HCT116 (cell line): ENCODE results near the gene PRKAG3. TPM values are rescaled to one million over a fixed set of nuclear protein-coding genes. Genes with fewer than 3 reads are reported as not detected.
A peak's percentile ranks its signal among the peaks of the same experiment; 100 is the strongest.

Source experiments
- ATAC-seq: fragments of 200-7000 bp; cut with Tn5 transposase; 2 replicates; pipeline ENCODE4 v1.9.1; 2020; ENCODE audit warnings: mild to moderate bottlenecking, moderate library complexity
- BruUV-seq: library from RNA; stranded (reverse); fragments of 400-500 nt; replicated peaks from 2 replicates; lab custom pipeline; 2021; lab: Mats Ljungman, UMichigan
- CTCF ChIA-PET: fragments of 300-600 bp; sonication (Branson Sonifier 250); formaldehyde crosslinking; loops from one replicate; lab custom pipeline; 2021; ENCODE audit warnings: antibody characterized with exemption; lab: Charles Lee
- POLR2A ChIA-PET: fragments of 300-600, 350-600 bp; sonication (Branson Sonifier 250); formaldehyde crosslinking; loops from one replicate; lab custom pipeline; 2021; ENCODE audit warnings: antibody characterized with exemption; lab: Charles Lee
- RAD21 ChIA-PET, 2 experiments: fragments of 300-600 bp; sonication (Branson Sonifier 250); formaldehyde crosslinking; loops; one replicate each; lab custom pipeline; 2023; ENCODE audit warnings: low total read pairs in 2 of 2; ENCODE audit not compliant: uncharacterized antibody in 2 of 2, unreplicated experiment in 2 of 2, low non-redundant PET in 1 of 2; lab: Charles Lee
- DNase-seq: peaks from one replicate; pipeline ENCODE4 v3.0.0-alpha.2; 2010; ENCODE audit warnings: low read depth, low spot score
- H2AFZ ChIP-seq: fragments of 200-600 bp; shearing (Covaris generic), sonication (generic); 2 replicates; pipeline ENCODE4 v1.6.1; 2017; ENCODE audit warnings: low read depth, mixed run types, mixed read lengths, antibody characterized with exemption, low read length; ENCODE audit not compliant: poor library complexity, severe bottlenecking
- H3K27ac ChIP-seq: 2 replicates; pipeline ENCODE4 v1.5.1; 2012; ENCODE audit warnings: low read depth, low read length
- H3K27me3 ChIP-seq: fragments of 200-600 bp; sonication (generic); 2 replicates; pipeline ENCODE4 v1.6.1; 2016; ENCODE audit warnings: mixed run types, low read length, mixed read lengths; ENCODE audit not compliant: insufficient read depth
- H3K36me3 ChIP-seq, 2 experiments: fragments of 200-500 bp in 1 of 2; fragments of 200-600 bp in 1 of 2; sonication (Bioruptor generic) in 1 of 2; sonication (generic) in 1 of 2; 2 replicates each; pipeline versions ENCODE4 v1.5.1 to v1.6.1; 2014 to 2016; ENCODE audit warnings: low read length in 2 of 2, inconsistent platforms in 1 of 2, mixed read lengths in 1 of 2, mixed run types in 1 of 2; ENCODE audit not compliant: insufficient read depth in 2 of 2, control insufficient read depth in 1 of 2
- H3K4me1 ChIP-seq, 2 experiments: fragments of 200-600 bp in 1 of 2; sonication (generic) in 1 of 2; 2 replicates each; pipeline versions ENCODE4 v1.5.1 to v1.6.1; 2012 to 2017; ENCODE audit warnings: low read length in 2 of 2, inconsistent platforms in 1 of 2, mild to moderate bottlenecking in 1 of 2, mixed read lengths in 1 of 2, mixed run types in 1 of 2, moderate library complexity in 1 of 2; ENCODE audit not compliant: insufficient read depth in 2 of 2, control insufficient read depth in 1 of 2
- H3K4me2 ChIP-seq: fragments of 200-600 bp; sonication (generic); 2 replicates; pipeline ENCODE4 v1.6.1; 2017; ENCODE audit warnings: mixed run types, low read length, mixed read lengths
- H3K4me3 ChIP-seq, 2 experiments: fragments of 200-600 bp in 1 of 2; sonication (generic) in 1 of 2; replicated peaks in 1 of 2; 2 replicates each; pipeline ENCODE4 v1.5.1; 2011 to 2016; ENCODE audit warnings: low read length in 2 of 2, control low read depth in 1 of 2, low read depth in 1 of 2, mild to moderate bottlenecking in 1 of 2, mixed read lengths in 1 of 2, mixed run types in 1 of 2
- H3K79me2 ChIP-seq: fragments of 200-600 bp; sonication (generic); 2 replicates; pipeline ENCODE4 v1.6.1; 2017; ENCODE audit warnings: mild to moderate bottlenecking, mixed run types, low read length, moderate library complexity, mixed read lengths; ENCODE audit not compliant: insufficient read depth
- H3K9ac ChIP-seq: fragments of 200-600 bp; sonication (generic); 2 replicates; pipeline ENCODE4 v1.6.1; 2016; ENCODE audit warnings: low read length, mixed read lengths
- H3K9me2 ChIP-seq: fragments of 200-600 bp; sonication (generic), shearing (Covaris generic); 2 replicates; pipeline ENCODE4 v1.6.1; 2017; ENCODE audit warnings: mixed run types, mild to moderate bottlenecking, moderate library complexity; ENCODE audit not compliant: insufficient read depth
- H3K9me3 ChIP-seq, 2 experiments: fragments of 200-500 bp in 1 of 2; fragments of 200-600 bp in 1 of 2; sonication (Bioruptor generic) in 1 of 2; sonication (generic) in 1 of 2; 2 replicates each; pipeline ENCODE4 v1.6.1; 2014 to 2017; ENCODE audit warnings: low read length in 2 of 2, mixed read lengths in 2 of 2, inconsistent platforms in 1 of 2, low read depth in 1 of 2, mild to moderate bottlenecking in 1 of 2, mixed run types in 1 of 2, moderate library complexity in 1 of 2; ENCODE audit not compliant: control insufficient read depth in 1 of 2, insufficient read depth in 1 of 2
- H4K20me1 ChIP-seq: fragments of 200-600 bp; sonication (generic), shearing (Covaris generic); 2 replicates; pipeline ENCODE4 v1.6.1; 2017; ENCODE audit warnings: mixed run types, mild to moderate bottlenecking, moderate library complexity; ENCODE audit not compliant: insufficient read depth
- ATF3 ChIP-seq: IDR thresholded peaks from 2 replicates; pipeline ENCODE4 v1.6.1; 2012
- CBX3 ChIP-seq: IDR thresholded peaks from 2 replicates; pipeline ENCODE4 v1.6.1; 2012; ENCODE audit warnings: low read depth
- ELF1 ChIP-seq: IDR thresholded peaks from 2 replicates; pipeline ENCODE4 v1.6.1; 2012; ENCODE audit warnings: low read depth, borderline replicate concordance
- EZH2 ChIP-seq: fragments of 200-600 bp; sonication (generic); IDR thresholded peaks from 2 replicates; pipeline ENCODE4 v1.6.1; 2017; ENCODE audit warnings: antibody characterized with exemption, mixed run types
- EZH2phosphoT487 ChIP-seq: fragments of 200-600 bp; IDR thresholded peaks from 2 replicates; pipeline ENCODE4 v1.6.1; 2018; ENCODE audit warnings: antibody characterized with exemption, borderline replicate concordance
- FOSL1 ChIP-seq: IDR thresholded peaks from 2 replicates; pipeline ENCODE4 v1.6.1; 2012; ENCODE audit warnings: low read depth
- JUND ChIP-seq: IDR thresholded peaks from 2 replicates; pipeline ENCODE4 v1.6.1; 2012
- POLR2A ChIP-seq: IDR thresholded peaks from 2 replicates; pipeline ENCODE4 v1.7.0; 2011; ENCODE audit warnings: borderline replicate concordance; ENCODE audit not compliant: insufficient read depth, insufficient read length; ENCODE audit errors: extremely low read depth
- RAD21 ChIP-seq: IDR thresholded peaks from 2 replicates; pipeline ENCODE4 v1.6.1; 2012; ENCODE audit warnings: low read depth, mild to moderate bottlenecking
- SP1 ChIP-seq: IDR thresholded peaks from 2 replicates; pipeline ENCODE4 v1.6.1; 2012; ENCODE audit warnings: low read depth
- SRF ChIP-seq: IDR thresholded peaks from 2 replicates; pipeline ENCODE4 v1.6.1; 2012; ENCODE audit warnings: low read depth
- TCF7L2 ChIP-seq: IDR thresholded peaks from 2 replicates; pipeline ENCODE4 v1.7.0; 2011; ENCODE audit warnings: borderline replicate concordance, inconsistent platforms; ENCODE audit not compliant: insufficient read depth, insufficient read length; ENCODE audit errors: extremely low read depth
- ZFX ChIP-seq: fragments of 450-650 bp; IDR thresholded peaks from 2 replicates; pipeline ENCODE4 v1.6.1; 2017
- intact Hi-C: fragments of 100-400 bp; cut with micrococcal nuclease; formaldehyde crosslinking; loops from 2 replicates; pipeline ENCODE4 v1.10.0; 2022
- total RNA-seq: library from RNA; stranded (reverse); gene quantifications from one replicate; pipeline ENCODE4 v1.2.1, GENCODE V29; 2021; ENCODE audit not compliant: unreplicated experiment
- TF ChIP-seq, protein P1 (sequence below), 3 experiments: fragments of 200-600 bp in 1 of 3; sonication (generic) in 1 of 3; IDR thresholded peaks in 2 of 3; conservative IDR thresholded peaks in 1 of 3; 2 replicates each; pipeline ENCODE4 v1.5.1; 2012 to 2017; ENCODE audit warnings: low read depth in 2 of 3, low read length in 2 of 3, antibody characterized with exemption in 1 of 3, borderline replicate concordance in 1 of 3, control low read depth in 1 of 3, mild to moderate bottlenecking in 1 of 3, mixed read lengths in 1 of 3, mixed run types in 1 of 3, moderate library complexity in 1 of 3; ENCODE audit not compliant: insufficient read depth in 1 of 3

The PRKAG3 gene
- total RNA-seq, 1 experiment from 2014 or later: not detected

- DNase-seq (no peak), ATAC-seq (no peak)
- H3K9me3 ChIP-seq: no peaks in the 10 kb centered on the region
- no TSS peak for BruUV-seq
- H3K4me2 ChIP-seq: peak overlapping the region; percentile 79
- ChIA-PET CTCF (interaction anchor here (15.1 kb wide), 1 partner anchor 15 kb away, joined by 278 read pairs; no protein-coding TSS in a partner anchor), RAD21 (interaction anchor here in 1 of 2 experiments (1.0 kb wide), 1 partner anchor 17 kb away, joined by 3 read pairs; no protein-coding TSS in a partner anchor)
- no peak overlapping the region; the same call in 1 of the 2 replicates for H3K27ac ChIP-seq
- no peaks in the 10 kb centered on the region for H4K20me1 ChIP-seq
- no peaks in the 10 kb centered on the region for H3K9me2 ChIP-seq
- peaks cover 19 to 35% of the 10 kb centered on the region in 2 experiments for H3K4me1 ChIP-seq
- intact Hi-C loops: loop anchor here (5.0 kb wide), 1 partner anchor 238 kb away; no protein-coding TSS in a partner anchor
- H3K9ac ChIP-seq: no peak overlapping the region
- H3K27me3 ChIP-seq: no peaks in the 10 kb centered on the region
- TF ChIP-seq EZH2: no peak
- TF ChIP-seq JUND: no peak
- no peak for TF ChIP-seq ZFX
- no peak for TF ChIP-seq FOSL1
- TF ChIP-seq POLR2A: no peak
- TF ChIP-seq EZH2phosphoT487: no peak
- TF ChIP-seq, all 23 proteins: peak for 0
- Histone ChIP-seq H3K4me3 (peak overlapping the region in 1 of 2 experiments; percentile 47; a peak in 2 of 4 replicates), H2AFZ (no peak overlapping the region), H3K36me3 (no peaks in the 10 kb centered on the region), H3K79me2 (no peaks in the 10 kb centered on the region)
- POLR2A ChIA-PET: no interaction called here
These were observed 48.1 kb upstream of the PRKAG3 start for GRCh38 chr2:218879776-218880101.

GRCh38 chr2:218878926-218879761 is 47.5 kb upstream of the PRKAG3 start:
- Histone ChIP-seq H3K4me3 (no peak overlapping the region), H3K9me2 (no peaks in the 10 kb centered on the region), H3K27me3 (no peaks in the 10 kb centered on the region), H3K9me3 (no peaks in the 10 kb centered on the region), H2AFZ (no peak overlapping the region), H4K20me1 (no peaks in the 10 kb centered on the region), H3K9ac (no peak overlapping the region), H3K36me3 (no peaks in the 10 kb centered on the region), H3K27ac (no peak overlapping the region), H3K4me2 (no peak overlapping the region), H3K79me2 (no peaks in the 10 kb centered on the region), H3K4me1 (peaks cover 15 to 29% of the 10 kb centered on the region in 2 experiments)
- no TSS peak for BruUV-seq
- RAD21 ChIA-PET: interaction anchor here (1.0 to 3.4 kb wide), 2 partner anchors 17 to 18 kb away, joined by 3 to 48 read pairs; no protein-coding TSS in a partner anchor
- TF ChIP-seq CBX3 (no peak), JUND (no peak), RAD21 (no peak), TCF7L2 (no peak), SP1 (no peak), ELF1 (no peak), ATF3 (no peak), SRF (no peak)
- TF ChIP-seq, protein P1, sequence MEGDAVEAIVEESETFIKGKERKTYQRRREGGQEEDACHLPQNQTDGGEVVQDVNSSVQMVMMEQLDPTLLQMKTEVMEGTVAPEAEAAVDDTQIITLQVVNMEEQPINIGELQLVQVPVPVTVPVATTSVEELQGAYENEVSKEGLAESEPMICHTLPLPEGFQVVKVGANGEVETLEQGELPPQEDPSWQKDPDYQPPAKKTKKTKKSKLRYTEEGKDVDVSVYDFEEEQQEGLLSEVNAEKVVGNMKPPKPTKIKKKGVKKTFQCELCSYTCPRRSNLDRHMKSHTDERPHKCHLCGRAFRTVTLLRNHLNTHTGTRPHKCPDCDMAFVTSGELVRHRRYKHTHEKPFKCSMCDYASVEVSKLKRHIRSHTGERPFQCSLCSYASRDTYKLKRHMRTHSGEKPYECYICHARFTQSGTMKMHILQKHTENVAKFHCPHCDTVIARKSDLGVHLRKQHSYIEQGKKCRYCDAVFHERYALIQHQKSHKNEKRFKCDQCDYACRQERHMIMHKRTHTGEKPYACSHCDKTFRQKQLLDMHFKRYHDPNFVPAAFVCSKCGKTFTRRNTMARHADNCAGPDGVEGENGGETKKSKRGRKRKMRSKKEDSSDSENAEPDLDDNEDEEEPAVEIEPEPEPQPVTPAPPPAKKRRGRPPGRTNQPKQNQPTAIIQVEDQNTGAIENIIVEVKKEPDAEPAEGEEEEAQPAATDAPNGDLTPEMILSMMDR (IDR thresholded peaks at IDR 0.05 in 2 of 3, conservative IDR thresholded peaks at IDR 0.05 in 1 of 3; ENCODE audit: borderline replicate concordance in 1 of 3, insufficient read depth in 1 of 3, low read depth in 2 of 3, low read length in 2 of 3): no peak
- ATAC-seq (no peak), DNase-seq (no peak)
- CTCF ChIA-PET: interaction anchor here (1.2 to 15.1 kb wide), 3 partner anchors 16 to 123 kb away, joined by 4 to 278 read pairs (median 5); no protein-coding TSS in a partner anchor
- POLR2A ChIA-PET: interaction anchor here (1.1 kb wide), 1 partner anchor 17 kb away, joined by 3 read pairs; no protein-coding TSS in a partner anchor
- intact Hi-C loops: loop anchor here (5.0 kb wide), 1 partner anchor 238 kb away; no protein-coding TSS in a partner anchor
